Stomach (tissue), 9 donors: ENCODE data around the gene SPECC1. TPM values are rescaled to one million over a fixed set of nuclear protein-coding genes. Genes with fewer than 3 reads are reported as not detected.
"Not testable (repeated sequence)": the region's sequence is repeated elsewhere in the genome, so short reads cannot be mapped to it uniquely, and the experiment has no call there.

Experiments
- DNase-seq, 2 donors: peaks; one replicate each; pipeline versions ENCODE4 v3.0.0 to v3.0.0-alpha.2; 2013 to 2019
- H3K27ac ChIP-seq, 5 donors: fragments of 200-600 bp in 4 of 5; sonication (generic) in 4 of 5; one replicate each; pipeline ENCODE4 v1.5.1; 2013 to 2019; ENCODE audit warnings: mild to moderate bottlenecking in 1 of 5, moderate library complexity in 1 of 5
- H3K27me3 ChIP-seq, 3 donors: fragments of 200-600 bp; sonication (generic); one replicate each; pipeline ENCODE4 v1.5.1; 2017 to 2019; ENCODE audit warnings: mixed run types in 1 of 3
- H3K36me3 ChIP-seq, 4 donors: fragments of 200-600 bp; sonication (generic); 1 replicate in 3 of 4; 2 replicates in 1 of 4; pipeline ENCODE4 v1.5.1; 2016 to 2019
- H3K4me1 ChIP-seq, 4 donors: fragments of 200-600 bp; sonication (generic); one replicate each; pipeline ENCODE4 v1.5.1; 2016 to 2019
- H3K4me3 ChIP-seq, 4 donors: fragments of 200-600 bp; sonication (generic) in 3 of 4; one replicate each; pipeline ENCODE4 v1.5.1; 2016 to 2019; ENCODE audit warnings: mild to moderate bottlenecking in 1 of 4
- H3K9me3 ChIP-seq, 4 donors: fragments of 200-600 bp; sonication (generic); one replicate each; pipeline ENCODE4 v1.5.1; 2016 to 2019
- CTCF ChIP-seq, 7 experiments: fragments of 450-650 bp in 4 of 7; fragments of 200-600 bp in 3 of 7; sonication (generic) in 3 of 7; IDR thresholded peaks; one replicate each; pipeline ENCODE4 v1.5.1; 2016 to 2019; ENCODE audit warnings: antibody characterized with exemption in 7 of 7, control low read depth in 2 of 7, mild to moderate bottlenecking in 1 of 7
- EP300 ChIP-seq: sonication (generic); formaldehyde crosslinking; IDR thresholded peaks from one replicate; pipeline ENCODE4 v1.6.1; 2017; ENCODE audit warnings: antibody characterized with exemption
- POLR2A ChIP-seq, 4 donors: fragments of 450-650 bp; IDR thresholded peaks; one replicate each; pipeline ENCODE4 v1.6.1; 2016; ENCODE audit warnings: antibody characterized with exemption in 4 of 4, control low read depth in 2 of 4, mild to moderate bottlenecking in 1 of 4, moderate library complexity in 1 of 4
- POLR2AphosphoS5 ChIP-seq, 3 donors: sonication (generic); formaldehyde crosslinking; IDR thresholded peaks; one replicate each; pipeline ENCODE4 v1.6.1; 2016; ENCODE audit warnings: antibody characterized with exemption in 3 of 3
- WGBS, 5 donors: extraction: QIAGEN DNeasy Blood & Tissue Kit in 3 of 5; methylation state at CpG; one replicate each; pipeline versions ENCODE4 v1.1.5 to v1.1.7; 2013 to 2018; 5-methylcytosine and 5-hydroxymethylcytosine counted together
- intact Hi-C: fragments of 100-400 bp; cut with DNase I; formaldehyde crosslinking; loops from one replicate; pipeline ENCODE4 v1.15.1; 2023; ENCODE audit warnings: low total_unique reads
- polyA plus RNA-seq, 3 donors: library from polyadenylated mRNA; stranded (reverse); fragments of 200-250 nt; gene quantifications; one replicate each; pipeline ENCODE4 v1.2.3, GENCODE V29; 2013
- total RNA-seq, 5 donors: library from RNA; depleted of rRNA; stranded (reverse); fragments of >200 nt; gene quantifications; one replicate each; pipeline versions ENCODE4 v1.1.0 to v1.2.3, GENCODE V29; 2014 to 2016
- donor health status: healthy with polysubstance abuse.
- donor health status: Bipolar disorder and iron deficiency.
- donor health status: healthy.

The SPECC1 gene
- total and polyA plus RNA-seq, 8 donors: 12.8 to 161 (median 34.5) TPM

GRCh38 chr17:20072692-20072992, 63.5 kb downstream of the SPECC1 start:
- Histone ChIP-seq H3K27ac (no peak overlapping the region), H3K9me3 (no peaks in the 10 kb centered on the region), H3K36me3 (no peaks in the 10 kb centered on the region), H3K4me3 (no peak overlapping the region), H3K4me1 (peaks cover 0 to 23% (median 0%) of the 10 kb centered on the region in 4 donors), H3K27me3 (no peaks in the 10 kb centered on the region)
- DNase-seq: no peak
- TF ChIP-seq CTCF (IDR thresholded peaks at IDR 0.05) (no peak), POLR2A (IDR thresholded peaks at IDR 0.05) (no peak), EP300 (no peak), POLR2AphosphoS5 (IDR thresholded peaks at IDR 0.05) (no peak)
- 60 to 83% (median 81%) methylated on average over 3 of the region's 3 CpGs for WGBS, 5 donors
- intact Hi-C loops: no loop called here

GRCh38 chr17:20073055-20073979, 64.2 kb downstream of the SPECC1 start:
- H3K4me1 ChIP-seq: peaks cover 0 to 23% (median 0%) of the 10 kb centered on the region in 4 donors
- H3K36me3 ChIP-seq: no peaks in the 10 kb centered on the region
- H3K27ac ChIP-seq: peak overlapping the region in 4 of 5 donors; percentile 23 to 51 (median 31)
- peak overlapping the region; percentile 9 to 22 (median 22) for H3K4me3 ChIP-seq
- DNase-seq: peak; percentile 34 to 44
- intact Hi-C loops: no loop called here
- TF ChIP-seq POLR2AphosphoS5 (IDR thresholded peaks at IDR 0.05) (peak in 1 of 3 donors; percentile 17), POLR2A (IDR thresholded peaks at IDR 0.05) (no peak)
- H3K9me3 ChIP-seq: no peaks in the 10 kb centered on the region
- no peaks in the 10 kb centered on the region for H3K27me3 ChIP-seq
- WGBS, 5 donors: 37 to 56% (median 50%) methylated on average over 14 of the region's 14 CpGs

- Histone ChIP-seq H3K27ac (peak overlapping the region in 4 of 5 donors; percentile 23 to 51 (median 31)), H3K27me3 (no peaks in the 10 kb centered on the region), H3K4me1 (peaks cover 0 to 23% (median 0%) of the 10 kb centered on the region in 4 donors), H3K36me3 (no peaks in the 10 kb centered on the region), H3K4me3 (peak overlapping the region; percentile 9 to 22 (median 22)), H3K9me3 (no peaks in the 10 kb centered on the region)
- DNase-seq: no peak
- TF ChIP-seq POLR2A (IDR thresholded peaks at IDR 0.05): no peak
- TF ChIP-seq CTCF (IDR thresholded peaks at IDR 0.05): no peak
- TF ChIP-seq POLR2AphosphoS5 (IDR thresholded peaks at IDR 0.05): no peak
- TF ChIP-seq EP300: no peak
- intact Hi-C loops: no loop called here
- WGBS, 5 donors: 47 to 71% (median 57%) methylated on average over 7 of the region's 7 CpGs
Measured at GRCh38 chr17:20074001-20074400, 64.8 kb downstream of the SPECC1 start.

GRCh38 chr17:20074489-20074888, 65.3 kb downstream of the SPECC1 start:
- Histone ChIP-seq H3K27ac (peak overlapping the region in 4 of 5 donors; percentile 23 to 51 (median 31)), H3K36me3 (no peaks in the 10 kb centered on the region), H3K4me1 (peaks cover 0 to 23% (median 0%) of the 10 kb centered on the region in 4 donors), H3K9me3 (no peaks in the 10 kb centered on the region), H3K27me3 (no peaks in the 10 kb centered on the region), H3K4me3 (peak overlapping the region in 3 of 4 donors; percentile 21 to 22 (median 22))
- WGBS, 5 donors: 53 to 69% (median 61%) methylated on average over 3 of the region's 3 CpGs
- TF ChIP-seq POLR2AphosphoS5 (IDR thresholded peaks at IDR 0.05) (no peak), POLR2A (IDR thresholded peaks at IDR 0.05) (no peak), CTCF (IDR thresholded peaks at IDR 0.05) (no peak), EP300 (no peak)
- DNase-seq: no peak
- intact Hi-C loops: no loop called here

GRCh38 chr17:20076137-20076536, 67.0 kb downstream of the SPECC1 start:
- H3K9me3 ChIP-seq, H3K27ac ChIP-seq, H3K27me3 ChIP-seq, DNase-seq, H3K4me3 ChIP-seq, intact Hi-C loops, H3K36me3 ChIP-seq: not testable (repeated sequence)
- peaks cover 0 to 23% (median 0%) of the 10 kb centered on the region in 4 donors for H3K4me1 ChIP-seq
- 90 to 94% (median 91%) methylated on average over 3 of the region's 3 CpGs for WGBS, 5 donors
